Fibroblast of lung (primary cell): ENCODE results near the gene INTS2.

Experiments used
- CTCF ChIP-seq, 2 donors: IDR thresholded peaks in 1 of 2; conservative IDR thresholded peaks in 1 of 2; 1 replicate in 1 of 2; 2 replicates in 1 of 2; pipeline ENCODE4 v1.5.1; 2011 to 2012; ENCODE audit warnings: low read length in 2 of 2, control low read depth in 1 of 2, inconsistent platforms in 1 of 2, low read depth in 1 of 2, mild to moderate bottlenecking in 1 of 2
- EZH2 ChIP-seq: IDR thresholded peaks from 2 replicates; pipeline ENCODE4 v1.5.1; 2012; ENCODE audit warnings: low read length, control low read depth, mild to moderate bottlenecking; ENCODE audit errors: missing control alignments

- TF ChIP-seq CTCF (conservative IDR thresholded peaks at IDR 0.05 in 1 of 2, IDR thresholded peaks at IDR 0.05 in 1 of 2; ENCODE audit: low read depth in 1 of 2, low read length in 2 of 2) (no peak), EZH2 (no peak)
Observed at GRCh38 chr17:61966191-61966590, 38.4 kb upstream of the INTS2 start.
